ENCODE data around the gene SEMA5B. TPM values are rescaled to one million over a fixed set of nuclear protein-coding genes. Genes with fewer than 3 reads are reported as not detected.

SEMA5B gene
- total and polyA plus RNA-seq, 7 donors, result 0.08 to 1.1 (median 0.43) TPM

GRCh38 chr3:122945230-122945629, 82.3 kb downstream of the SEMA5B start:
- TF ChIP-seq CTCF (IDR thresholded peaks at IDR 0.05), result no peak
- WGBS, 3 donors, result 87 to 93% (median 90%) methylated on average over 2 of the region's 2 CpGs
- Histone ChIP-seq H3K4me1 (no peaks in the 10 kb centered on the region), H3K27ac (no peak overlapping the region), H3K27me3 (ENCODE audit: insufficient read depth in 3 of 3, low read length in 2 of 3) (no peaks in the 10 kb centered on the region), H3K4me3 (no peak overlapping the region), H3K36me3 (ENCODE audit: insufficient read depth in 1 of 2, low read depth in 1 of 2) (no peaks in the 10 kb centered on the region), H3K9me3 (no peaks in the 10 kb centered on the region)
- intact Hi-C loops (cut with DNase I), result loop anchor here in 1 of 2 donors (10.0 kb wide), 1 partner anchor 320 kb away; no protein-coding TSS in a partner anchor
- ATAC-seq (no peak), DNase-seq (no peak)

- intact Hi-C loops (cut with DNase I), result loop anchor here in 1 of 2 donors (10.0 kb wide), 1 partner anchor 320 kb away; no protein-coding TSS in a partner anchor
- no peaks in the 10 kb centered on the region for H3K36me3 ChIP-seq (ENCODE audit: insufficient read depth in 1 of 2, low read depth in 1 of 2)
- 84 to 87% (median 84%) methylated on average over 7 of the region's 7 CpGs for WGBS, 3 donors
- no peak for DNase-seq
- H3K9me3 ChIP-seq, result no peaks in the 10 kb centered on the region
- no peak for TF ChIP-seq CTCF (IDR thresholded peaks at IDR 0.05)
- H3K4me3 ChIP-seq, result no peak overlapping the region
- H3K27ac ChIP-seq, result no peak overlapping the region
- H3K27me3 ChIP-seq (ENCODE audit: insufficient read depth in 3 of 3, low read length in 2 of 3), result no peaks in the 10 kb centered on the region
- no peaks in the 10 kb centered on the region for H3K4me1 ChIP-seq
- ATAC-seq, result no peak
Measured at GRCh38 chr3:122944671-122945161, 82.8 kb downstream of the SEMA5B start.

- Histone ChIP-seq H3K4me1 (no peaks in the 10 kb centered on the region), H3K36me3 (ENCODE audit: insufficient read depth in 1 of 2, low read depth in 1 of 2) (no peaks in the 10 kb centered on the region), H3K27me3 (ENCODE audit: insufficient read depth in 3 of 3, low read length in 2 of 3) (no peaks in the 10 kb centered on the region), H3K9me3 (no peaks in the 10 kb centered on the region), H3K27ac (no peak overlapping the region), H3K4me3 (no peak overlapping the region)
- no peak for TF ChIP-seq CTCF (IDR thresholded peaks at IDR 0.05)
- DNase-seq (no peak), ATAC-seq (no peak)
- intact Hi-C loops (cut with DNase I), result loop anchor here (2.0 to 10.0 kb wide), 3 partner anchors 85 to 321 kb away; no protein-coding TSS in a partner anchor
- WGBS, 3 donors, result 90 to 94% (median 91%) methylated on average over 3 of the region's 3 CpGs
Measured at GRCh38 chr3:122943828-122944190, 83.8 kb downstream of the SEMA5B start.

- Histone ChIP-seq H3K36me3 (ENCODE audit: insufficient read depth in 1 of 2, low read depth in 1 of 2) (no peaks in the 10 kb centered on the region), H3K4me1 (no peaks in the 10 kb centered on the region), H3K4me3 (no peak overlapping the region), H3K27ac (no peak overlapping the region), H3K9me3 (no peaks in the 10 kb centered on the region), H3K27me3 (ENCODE audit: insufficient read depth in 3 of 3, low read length in 2 of 3) (no peaks in the 10 kb centered on the region)
- peak; percentile 61 to 72 for DNase-seq
- peak; percentile 85 for TF ChIP-seq CTCF (IDR thresholded peaks at IDR 0.05)
- WGBS, 3 donors, result 44 to 45% (median 44%) methylated on average over 23 of the region's 23 CpGs
- intact Hi-C loops (cut with DNase I), result loop anchor here (2.0 to 10.0 kb wide), 3 partner anchors 86 to 322 kb away; no protein-coding TSS in a partner anchor
- peak; percentile 85 to 93 (median 90) for ATAC-seq
Measured at GRCh38 chr3:122942937-122943827, 84.4 kb downstream of the SEMA5B start.

Data from psoas muscle (tissue), 8 donors.